Common myeloid progenitor, CD34-positive (primary cell): ENCODE data around the gene CCT6B.
"Not testable (repeated sequence)": the region's sequence is repeated elsewhere in the genome, so short reads cannot be mapped to it uniquely, and the experiment has no call there.

Source experiments
- CTCF ChIA-PET: fragments of 350-600 bp; sonication (Branson Sonifier 250); formaldehyde crosslinking; loops from one replicate; lab custom pipeline; 2021; ENCODE audit warnings: antibody characterized with exemption; lab: Charles Lee
- POLR2A ChIA-PET: fragments of 350-600 bp; sonication (Branson Sonifier 250); formaldehyde crosslinking; loops from one replicate; lab custom pipeline; 2021; ENCODE audit warnings: antibody characterized with exemption; lab: Charles Lee
- DNase-seq, 3 donors: peaks; one replicate each; pipeline versions ENCODE4 v3.0.0 to v3.0.0-alpha.2; 2013
- H3K27ac ChIP-seq, 2 experiments: 1 replicate in 1 of 2; 2 replicates in 1 of 2; pipeline ENCODE4 v1.7.0; 2013; ENCODE audit warnings: inconsistent platforms in 2 of 2, low read length in 2 of 2, mild to moderate bottlenecking in 2 of 2, low read depth in 1 of 2, moderate library complexity in 1 of 2; ENCODE audit not compliant: severe bottlenecking in 2 of 2, insufficient read depth in 1 of 2, poor library complexity in 1 of 2
- H3K27me3 ChIP-seq, 5 experiments: replicated peaks in 2 of 5; 1 replicate in 3 of 5; 2 replicates in 2 of 5; pipeline versions ENCODE4 v1.6.1 to v1.7.0; 2013; ENCODE audit warnings: low read length in 4 of 5, mild to moderate bottlenecking in 2 of 5, moderate library complexity in 2 of 5, inconsistent platforms in 1 of 5; ENCODE audit not compliant: insufficient read depth in 5 of 5, control insufficient read depth in 4 of 5
- H3K36me3 ChIP-seq, 4 experiments: 1 replicate in 2 of 4; 2 replicates in 2 of 4; pipeline versions ENCODE4 v1.6.1 to v1.7.0; 2013; ENCODE audit warnings: low read length in 3 of 4, control low read depth in 1 of 4, mild to moderate bottlenecking in 1 of 4; ENCODE audit not compliant: control insufficient read depth in 4 of 4, insufficient read depth in 4 of 4
- H3K4me1 ChIP-seq, 4 experiments: 1 replicate in 3 of 4; 2 replicates in 1 of 4; pipeline versions ENCODE4 v1.6.1 to v1.7.1; 2013; ENCODE audit warnings: low read length in 3 of 4, mild to moderate bottlenecking in 3 of 4, control low read depth in 1 of 4, inconsistent platforms in 1 of 4, moderate library complexity in 1 of 4; ENCODE audit not compliant: control insufficient read depth in 4 of 4, insufficient read depth in 4 of 4; ENCODE audit errors: control extremely low read depth in 1 of 4
- H3K4me3 ChIP-seq, 7 experiments: 1 replicate in 4 of 7; 2 replicates in 3 of 7; pipeline versions ENCODE4 v1.5.1 to v1.7.0; 2013; ENCODE audit warnings: mild to moderate bottlenecking in 7 of 7, low read length in 6 of 7, moderate library complexity in 6 of 7, inconsistent platforms in 2 of 7, low read depth in 2 of 7, control low read depth in 1 of 7; ENCODE audit not compliant: insufficient read depth in 4 of 7, control insufficient read depth in 1 of 7; ENCODE audit errors: extremely low read depth in 1 of 7
- H3K9me3 ChIP-seq, 5 experiments: 1 replicate in 4 of 5; 2 replicates in 1 of 5; pipeline versions ENCODE4 v1.6.1 to v1.7.1; 2013; ENCODE audit warnings: low read length in 4 of 5, mild to moderate bottlenecking in 2 of 5, inconsistent platforms in 1 of 5, low read depth in 1 of 5, moderate library complexity in 1 of 5; ENCODE audit not compliant: control insufficient read depth in 4 of 5, insufficient read depth in 2 of 5; ENCODE audit errors: control extremely low read depth in 1 of 5
- WGBS: methylation state at CpG from one replicate; pipeline ENCODE4 v1.1.5; 2013; ENCODE audit not compliant: insufficient coverage; 5-methylcytosine and 5-hydroxymethylcytosine counted together

Gene CCT6B

DNA sequence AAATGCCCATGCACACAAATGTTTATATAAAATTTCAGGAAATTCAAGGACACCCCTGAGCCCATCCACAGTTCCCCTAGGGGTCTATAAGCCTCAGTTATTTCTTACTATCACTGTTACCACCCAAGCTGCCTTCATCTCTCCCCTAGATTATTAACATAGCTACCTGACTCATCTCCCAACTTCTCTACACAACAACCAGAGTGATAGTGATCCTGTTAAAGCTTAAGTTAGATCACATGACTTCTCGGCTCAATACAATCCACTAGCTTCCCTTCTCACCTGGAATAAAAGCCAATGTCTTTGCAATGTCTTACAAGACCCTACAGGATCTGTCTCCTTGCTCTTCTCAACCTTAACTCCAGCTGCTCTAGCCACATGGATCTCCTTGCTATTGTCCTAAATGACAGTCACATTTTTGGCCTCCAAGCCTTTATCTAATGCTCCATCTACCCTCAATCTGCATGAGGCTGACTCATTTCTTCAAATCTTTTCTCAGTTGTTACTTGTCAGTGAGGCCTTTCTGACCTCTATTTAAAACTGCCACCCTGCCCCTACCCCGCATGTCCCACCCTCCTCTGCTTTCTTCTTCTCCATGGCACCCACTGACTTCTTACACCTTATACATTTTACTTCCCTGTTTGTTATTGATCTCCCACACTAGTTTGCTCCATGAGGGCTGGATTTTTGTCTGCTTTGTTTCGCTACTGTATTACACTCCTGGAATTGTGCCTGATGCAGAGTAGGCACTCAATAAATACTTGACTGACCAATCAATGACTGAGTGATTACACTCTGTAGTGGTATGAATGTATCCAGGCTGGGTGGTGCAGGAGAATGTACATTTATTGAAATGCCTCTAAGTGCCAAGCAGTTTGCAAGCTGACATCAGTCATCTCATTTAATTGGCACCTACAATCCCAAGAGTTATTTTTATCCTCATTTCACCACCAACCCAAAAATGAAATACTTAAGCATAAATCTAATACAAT, 13.8 kb upstream of the CCT6B start:
- POLR2A ChIA-PET: no interaction called here
- Histone ChIP-seq H3K9me3 (no peaks in the 10 kb centered on the region), H3K27ac (no peak overlapping the region), H3K4me3 (no peak overlapping the region), H3K27me3 (no peaks in the 10 kb centered on the region), H3K36me3 (no peaks in the 10 kb centered on the region), H3K4me1 (peaks cover 0 to 9% (median 6%) of the 10 kb centered on the region in 4 experiments)
- CTCF ChIA-PET: interaction anchor here (0.8 to 1.3 kb wide), 2 partner anchors 10 to 14 kb away, joined by 3 read pairs; partner anchors contain the start of genes CCT6B and ZNF830
- WGBS: 100% methylated on average over 2 of the region's 3 CpGs
- no peak for DNase-seq

DNA sequence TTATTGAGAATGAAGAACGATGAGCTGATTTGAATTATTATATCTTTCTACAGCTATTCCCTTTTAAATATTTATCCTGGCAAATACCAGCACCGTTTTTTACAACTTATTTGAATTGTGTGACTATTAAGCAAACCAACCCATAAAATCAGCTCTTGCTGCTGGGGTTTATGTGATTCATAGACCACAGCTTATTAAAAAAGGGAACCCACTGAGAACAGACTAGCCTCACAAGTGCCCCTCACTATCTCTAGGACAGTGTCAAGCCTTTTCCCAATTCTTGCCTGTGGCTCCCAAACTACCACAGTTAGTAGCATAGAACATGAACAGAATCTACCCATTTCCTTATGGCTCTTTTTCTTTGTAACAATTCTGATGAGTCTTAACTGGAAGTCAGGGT, 12.9 kb upstream of the CCT6B start:
- no peak for DNase-seq
- WGBS: no CpG with 5 or more reads among the region's 2 CpGs
- Histone ChIP-seq H3K27me3 (no peaks in the 10 kb centered on the region), H3K4me3 (no peak overlapping the region), H3K27ac (no peak overlapping the region), H3K9me3 (no peaks in the 10 kb centered on the region), H3K36me3 (peaks cover 0 to 1% (median 0%) of the 10 kb centered on the region in 4 experiments), H3K4me1 (peaks cover 0 to 1% (median 0%) of the 10 kb centered on the region in 4 experiments)
- CTCF ChIA-PET: interaction anchor here (0.8 to 1.5 kb wide), 3 partner anchors 8 to 10 kb away, joined by 3 to 4 read pairs (median 3); no protein-coding TSS in a partner anchor
- POLR2A ChIA-PET: no interaction called here

DNA sequence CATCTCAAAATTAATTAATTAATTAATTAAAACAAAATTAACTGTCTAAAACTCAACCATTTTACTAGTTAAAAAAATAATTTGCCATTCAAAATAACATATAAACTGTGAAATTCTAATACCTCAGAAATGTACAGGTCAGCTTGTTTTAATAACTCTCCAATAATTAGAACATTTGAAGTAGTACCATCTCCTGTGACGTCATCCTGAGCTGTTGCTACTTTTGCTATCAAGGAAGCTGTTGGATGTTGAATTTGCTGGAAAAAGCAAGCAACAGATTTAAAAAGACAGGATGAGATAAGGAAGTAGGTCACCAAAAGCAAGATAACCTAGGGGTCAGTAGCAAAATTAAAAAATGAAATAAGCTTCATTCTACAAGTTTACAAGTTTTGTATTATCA, 2.8 kb downstream of the CCT6B start:
- Histone ChIP-seq H3K9me3 (no peaks in the 10 kb centered on the region), H3K36me3 (peaks cover 0 to under 1% (median 0%) of the 10 kb centered on the region in 4 experiments), H3K4me3 (no peak overlapping the region), H3K4me1 (peaks cover 12 to 24% (median 18%) of the 10 kb centered on the region in 4 experiments), H3K27me3 (no peaks in the 10 kb centered on the region), H3K27ac (no peak overlapping the region)
- no peak for DNase-seq
- no CpG with 5 or more reads among the region's 1 CpG for WGBS
- ChIA-PET POLR2A (no interaction called here), CTCF (no interaction called here)

DNA sequence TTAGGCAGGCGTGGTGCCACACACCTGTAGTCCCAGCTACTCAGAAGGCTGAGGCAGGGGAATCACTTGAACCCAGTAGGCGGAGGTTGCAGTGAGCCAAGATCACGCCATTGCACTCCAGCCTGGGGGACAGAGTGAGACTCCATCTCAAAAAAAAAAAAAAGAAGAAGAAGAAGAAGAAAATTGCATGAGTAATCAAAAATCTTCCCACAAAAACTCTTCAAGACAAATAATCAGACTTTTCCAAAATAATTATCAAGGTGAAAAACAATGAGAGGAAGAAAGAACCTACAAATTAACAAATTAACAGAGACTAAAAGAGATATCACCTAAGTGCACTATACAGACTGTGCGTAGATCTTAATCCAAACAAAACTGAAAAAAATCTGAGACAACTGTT, 10.5 kb downstream of the CCT6B start:
- WGBS: 100% methylated on average over 3 of the region's 4 CpGs
- H3K4me1 ChIP-seq, H3K27me3 ChIP-seq, CTCF ChIA-PET, H3K27ac ChIP-seq, POLR2A ChIA-PET, DNase-seq, H3K36me3 ChIP-seq, H3K4me3 ChIP-seq, H3K9me3 ChIP-seq: not testable (repeated sequence)

DNA sequence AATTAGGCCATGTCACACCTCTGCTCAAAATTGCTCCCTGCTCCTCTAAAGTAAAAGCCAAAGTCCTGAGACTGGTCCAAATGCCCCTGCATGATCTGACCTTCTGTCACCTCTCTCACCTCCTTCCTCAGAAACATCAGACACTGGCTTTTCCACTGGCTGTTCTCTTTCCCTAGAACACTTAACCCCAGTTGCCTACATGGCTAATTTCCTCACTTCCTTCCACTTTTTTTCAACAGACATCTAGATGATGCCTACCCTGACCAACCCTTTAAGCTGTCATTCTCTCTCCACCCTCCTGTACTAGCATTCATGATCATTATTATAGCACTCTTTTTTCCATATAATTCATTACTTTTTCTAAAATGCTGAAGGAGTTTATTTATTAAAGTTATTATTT, 31.0 kb downstream of the CCT6B start:
- Histone ChIP-seq H3K4me1 (peaks cover 0 to 4% (median 0%) of the 10 kb centered on the region in 4 experiments), H3K4me3 (no peak overlapping the region), H3K36me3 (no peaks in the 10 kb centered on the region), H3K27me3 (no peaks in the 10 kb centered on the region), H3K9me3 (no peaks in the 10 kb centered on the region), H3K27ac (no peak overlapping the region)
- POLR2A ChIA-PET: no interaction called here
- DNase-seq: no peak
- CTCF ChIA-PET: no interaction called here

DNA sequence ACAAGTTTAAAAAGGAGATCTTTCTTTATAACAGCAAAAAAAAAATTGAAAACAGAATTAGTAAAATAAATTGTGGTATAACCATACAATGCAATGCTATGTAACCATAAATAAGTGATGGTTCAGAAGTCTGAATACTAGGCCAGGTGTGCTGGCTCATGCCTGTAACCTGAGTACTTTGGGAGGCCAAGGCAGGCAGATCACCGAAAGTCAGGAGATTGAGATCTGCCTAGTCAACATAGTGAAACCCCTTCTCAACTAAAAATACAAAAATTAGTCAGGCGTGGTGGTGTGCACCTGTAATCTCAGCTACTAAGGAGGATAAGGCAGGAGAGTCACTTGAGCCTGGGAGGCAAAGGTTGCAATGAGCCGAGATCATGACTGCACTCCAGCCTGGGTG, 34.6 kb downstream of the CCT6B start:
- no peak overlapping the region for H3K27ac ChIP-seq

DNA sequence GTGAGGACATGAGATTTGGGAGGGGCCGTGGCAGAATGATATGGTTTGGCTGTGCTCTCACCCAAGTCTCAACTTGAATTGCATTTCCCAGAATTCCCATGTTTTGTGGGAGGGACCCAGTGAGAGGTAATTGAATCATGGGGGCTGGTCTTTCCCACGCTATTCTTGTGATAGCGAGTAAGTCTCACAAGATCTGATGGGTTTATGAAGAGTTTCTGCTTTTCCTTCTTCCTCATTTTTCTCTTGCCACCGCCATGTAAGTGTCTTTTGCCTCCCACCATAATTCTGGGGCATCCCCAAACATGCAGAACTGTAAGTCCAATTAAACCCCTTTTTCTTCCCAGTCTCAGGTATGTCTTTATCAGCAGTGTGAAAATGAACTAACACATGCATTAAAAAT, 40.6 kb downstream of the CCT6B start:
- ChIA-PET CTCF (no interaction called here), POLR2A (no interaction called here)
- Histone ChIP-seq H3K27ac (no peak overlapping the region), H3K4me1 (no peaks in the 10 kb centered on the region), H3K9me3 (no peaks in the 10 kb centered on the region), H3K36me3 (no peaks in the 10 kb centered on the region), H3K27me3 (no peaks in the 10 kb centered on the region), H3K4me3 (no peak overlapping the region)
- WGBS: 89% methylated on average over 3 of the region's 4 CpGs
- no peak for DNase-seq

More for the DNA sequence above, 34.6 kb downstream of the CCT6B start:
- 80% methylated on average over 1 of the region's 3 CpGs for WGBS
- Histone ChIP-seq H3K36me3 (no peaks in the 10 kb centered on the region), H3K4me3 (no peak overlapping the region), H3K4me1 (peaks cover 0 to 4% (median 0%) of the 10 kb centered on the region in 4 experiments), H3K27me3 (no peaks in the 10 kb centered on the region), H3K9me3 (no peaks in the 10 kb centered on the region)
- POLR2A ChIA-PET: no interaction called here
- no peak for DNase-seq
- CTCF ChIA-PET: no interaction called here
